Progenitor cell of endocrine pancreas (in vitro differentiated cells): ENCODE data around the gene ATP13A2. TPM values are rescaled to one million over a fixed set of nuclear protein-coding genes. Genes with fewer than 3 reads are reported as not detected.

Source experiments
- DNase-seq: peaks from one replicate; pipeline ENCODE4 v3.0.0; 2021; ENCODE audit warnings: low spot score; ENCODE audit not compliant: unreplicated experiment
- H3K27ac Mint-ChIP-seq: 2 replicates; pipeline ENCODE4 v1.8.0; 2021; ENCODE audit warnings: mild to moderate bottlenecking, moderate library complexity, mixed read lengths
- H3K27me3 Mint-ChIP-seq: 2 replicates; pipeline ENCODE4 v1.8.0; 2021; ENCODE audit warnings: mixed read lengths
- H3K36me3 Mint-ChIP-seq: 2 replicates; pipeline ENCODE4 v1.8.0; 2022; ENCODE audit warnings: mixed read lengths; ENCODE audit not compliant: insufficient read depth
- H3K4me1 Mint-ChIP-seq: 2 replicates; pipeline ENCODE4 v1.8.0; 2021; ENCODE audit warnings: low read depth, mixed read lengths
- H3K4me3 Mint-ChIP-seq: 2 replicates; pipeline ENCODE4 v1.8.0; 2021; ENCODE audit warnings: low read depth, mild to moderate bottlenecking, moderate library complexity, mixed read lengths
- H3K9me3 Mint-ChIP-seq: 2 replicates; pipeline ENCODE4 v1.8.0; 2021; ENCODE audit warnings: low read depth, mixed read lengths
- CTCF ChIP-seq: fragments of 200-600 bp; sonication (generic); IDR thresholded peaks from one replicate; pipeline ENCODE4 v1.5.0; 2021; ENCODE audit warnings: antibody characterized with exemption, mild to moderate bottlenecking; ENCODE audit not compliant: unreplicated experiment
- long read RNA-seq: library from polyadenylated mRNA; unstranded; transcript quantifications from one replicate; pipeline ENCODE4 v2.0.0, GENCODE V29; 2020
- total RNA-seq: library from RNA; stranded (reverse); gene quantifications from 2 replicates; pipeline ENCODE4 v1.2.1, GENCODE V29; 2021

The ATP13A2 gene
- total RNA-seq = 65.8 and 69.2 TPM in 2 replicates
- long read RNA-seq, partial matches to known transcripts = 1 of 1 reads
- long read RNA-seq, other reads (novel, unspliced or antisense) = 0 of 1 reads

DNA sequence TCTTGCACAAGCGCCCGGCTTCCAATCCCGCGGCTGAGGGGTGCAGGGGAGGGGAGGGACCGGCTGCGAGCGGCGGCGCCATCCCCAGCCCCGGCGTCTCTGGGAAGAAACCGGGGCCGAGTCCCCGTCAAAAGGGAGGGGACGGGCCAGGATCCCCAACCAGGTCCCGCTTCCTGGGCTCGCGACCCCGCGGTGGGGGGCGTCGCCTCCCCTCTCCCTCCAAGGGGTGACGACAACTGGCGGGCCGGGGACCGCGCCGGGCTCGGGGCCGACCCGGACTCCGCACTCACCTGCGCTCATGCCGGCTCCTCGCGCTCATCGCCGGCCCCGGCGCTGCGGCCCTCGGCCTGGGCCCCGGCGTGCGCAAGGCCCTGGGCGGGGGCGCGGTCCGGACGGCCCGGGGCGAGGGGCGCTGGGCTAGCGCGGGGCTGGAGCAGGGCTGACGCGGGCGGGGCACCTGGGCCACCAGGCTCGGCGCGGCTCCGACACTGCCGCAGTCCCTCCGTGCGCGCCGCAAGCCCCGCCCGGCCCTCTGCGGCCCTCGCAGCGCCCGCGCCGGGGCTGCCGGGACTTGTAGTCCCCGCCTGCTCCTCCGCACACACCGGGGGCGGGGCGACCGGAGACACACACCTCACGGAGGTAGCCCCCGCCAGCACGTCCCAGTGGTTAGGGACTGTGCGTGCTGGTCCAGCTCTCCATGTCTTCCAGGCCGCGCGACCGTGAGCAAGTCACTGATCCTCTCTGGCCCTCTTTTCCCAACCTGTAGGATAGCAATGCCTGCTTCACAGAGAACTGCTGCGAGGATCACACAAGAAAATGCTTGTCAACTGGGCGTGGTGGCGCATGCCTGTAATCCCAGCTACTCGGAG, at the start of gene ATP13A2:
Gene ATP13A2, minus strand, starts transcription at position 490 of the 869 bp plus-strand sequence. Its CDS starts 190 bp downstream, at position 300.
- Mint-ChIP-seq H3K9me3 (no peaks in the 10 kb centered on the region), H3K27ac (peak within 1 kb of the TSS; percentile 59), H3K4me3 (peak within 1 kb of the TSS; percentile 84), H3K36me3 (no peaks in the 10 kb centered on the region), H3K4me1 (peaks cover 15% of the 10 kb centered on the region), H3K27me3 (peaks cover 6% of the 10 kb centered on the region)
- peak; percentile 78 for DNase-seq
- no peak for TF ChIP-seq CTCF

- no peak for DNase-seq
- Mint-ChIP-seq H3K27ac (no peak overlapping the region), H3K4me1 (peaks cover 9% of the 10 kb centered on the region), H3K4me3 (no peak overlapping the region), H3K9me3 (no peaks in the 10 kb centered on the region), H3K27me3 (peaks cover 7% of the 10 kb centered on the region), H3K36me3 (no peaks in the 10 kb centered on the region)
- no peak for TF ChIP-seq CTCF
Observed at GRCh38 chr1:17061486-17061885, 49.8 kb upstream of the ATP13A2 start.

GRCh38 chr1:17060306-17060749, 48.6 kb upstream of the ATP13A2 start:
- peak overlapping the region; percentile 11 for H3K27ac Mint-ChIP-seq

GRCh38 chr1:17059391-17060305, 47.9 kb upstream of the ATP13A2 start:
- DNase-seq = peak; percentile 42
- no peak overlapping the region for H3K27ac Mint-ChIP-seq
- peaks cover 7% of the 10 kb centered on the region for H3K27me3 Mint-ChIP-seq
- peak; percentile 74 for TF ChIP-seq CTCF
- H3K4me3 Mint-ChIP-seq = no peak overlapping the region
- peaks cover 9% of the 10 kb centered on the region for H3K4me1 Mint-ChIP-seq
- no peaks in the 10 kb centered on the region for H3K36me3 Mint-ChIP-seq
- H3K9me3 Mint-ChIP-seq = no peaks in the 10 kb centered on the region

More at GRCh38 chr1:17060306-17060749, 48.6 kb upstream of the ATP13A2 start:
- TF ChIP-seq CTCF = no peak
- peaks cover 7% of the 10 kb centered on the region for H3K27me3 Mint-ChIP-seq
- no peaks in the 10 kb centered on the region for H3K36me3 Mint-ChIP-seq
- peaks cover 9% of the 10 kb centered on the region for H3K4me1 Mint-ChIP-seq
- no peak for DNase-seq
- H3K4me3 Mint-ChIP-seq = no peak overlapping the region
- no peaks in the 10 kb centered on the region for H3K9me3 Mint-ChIP-seq

GRCh38 chr1:17056551-17056950, 44.8 kb upstream of the ATP13A2 start:
- no peak for DNase-seq
- TF ChIP-seq CTCF = no peak
- peaks cover 7% of the 10 kb centered on the region for H3K27me3 Mint-ChIP-seq
- H3K4me1 Mint-ChIP-seq = peaks cover 13% of the 10 kb centered on the region
- no peak overlapping the region for H3K4me3 Mint-ChIP-seq
- no peaks in the 10 kb centered on the region for H3K9me3 Mint-ChIP-seq
- peak overlapping the region; percentile 45 for H3K27ac Mint-ChIP-seq
- no peaks in the 10 kb centered on the region for H3K36me3 Mint-ChIP-seq
